GM12878 (cell line): ENCODE data around the gene CSMD2. TPM values are rescaled to one million over a fixed set of nuclear protein-coding genes. Genes with fewer than 3 reads are reported as not detected.

Experiments used
- ATAC-seq: fragments of 200-7000 bp; cut with Tn5 transposase; 3 replicates; pipeline ENCODE4 v1.9.1; 2020; ENCODE audit warnings: mild to moderate bottlenecking, moderate library complexity
- BruUV-seq: library from RNA; stranded (reverse); fragments of 400-500 nt; replicated peaks from 2 replicates; lab custom pipeline; 2021; lab: Mats Ljungman, UMichigan
- CTCF ChIA-PET: fragments of 300-600 bp; sonication (Branson Sonifier 250); formaldehyde crosslinking; extraction: SDS; loops from one replicate; lab custom pipeline; 2021; ENCODE audit warnings: inconsistent platforms; lab: Yijun Ruan, JAX
- POLR2A ChIA-PET: fragments of 350-600 bp; formaldehyde crosslinking; extraction: SDS; loops from one replicate; lab custom pipeline; 2021; ENCODE audit warnings: inconsistent platforms; lab: Charles Lee
- RAD21 ChIA-PET: fragments of 300-600 bp; sonication (Branson Sonifier 250); formaldehyde crosslinking; loops from one replicate; lab custom pipeline; 2023; ENCODE audit warnings: antibody characterized with exemption; ENCODE audit not compliant: unreplicated experiment; lab: Charles Lee
- SMC1A ChIA-PET: fragments of 300-600 bp; sonication (Branson Sonifier 250); formaldehyde crosslinking; loops from one replicate; lab custom pipeline; 2023; ENCODE audit not compliant: unreplicated experiment, uncharacterized antibody; lab: Charles Lee
- DNase-seq: peaks from one replicate; pipeline ENCODE4 v3.0.0-alpha.2; 2011; ENCODE audit warnings: low read depth, low spot score
- FAIRE-seq: peaks from 3 replicates; lab custom pipeline; 2011; peaks lifted over from hg19 to GRCh38; lab: Jason Lieb, UNC
- H2AFZ ChIP-seq: 2 replicates; pipeline ENCODE4 v1.6.0; 2011; ENCODE audit warnings: low read depth, low read length, control low read depth; ENCODE audit not compliant: control insufficient read depth
- H3K27ac ChIP-seq: 2 replicates; pipeline ENCODE4 v1.5.1; 2011; ENCODE audit warnings: control low read depth; ENCODE audit not compliant: control insufficient read depth, insufficient read depth
- H3K27me3 ChIP-seq, 2 experiments: replicated peaks in 1 of 2; 2 replicates each; pipeline versions ENCODE4 v1.6.0 to v1.6.1; 2011; ENCODE audit warnings: low read length in 1 of 2; ENCODE audit not compliant: control insufficient read depth in 2 of 2, insufficient read depth in 2 of 2
- H3K36me3 ChIP-seq, 2 experiments: 2 replicates each; pipeline ENCODE4 v1.5.1; 2011; ENCODE audit warnings: low read length in 1 of 2; ENCODE audit not compliant: control insufficient read depth in 2 of 2, insufficient read depth in 2 of 2
- H3K4me1 ChIP-seq: 2 replicates; pipeline ENCODE4 v1.6.1; 2011; ENCODE audit warnings: mild to moderate bottlenecking, low read length, moderate library complexity, mixed read lengths; ENCODE audit not compliant: control insufficient read depth, insufficient read depth
- H3K4me2 ChIP-seq: 2 replicates; pipeline ENCODE4 v1.6.0; 2011; ENCODE audit warnings: control low read depth; ENCODE audit not compliant: control insufficient read depth, insufficient read depth
- H3K4me3 ChIP-seq: fragments of 200-600 bp; sonication (generic); 2 replicates; pipeline ENCODE4 v1.5.1; 2016
- H3K79me2 ChIP-seq: 2 replicates; pipeline ENCODE4 v1.6.0; 2011; ENCODE audit warnings: low read length; ENCODE audit not compliant: control insufficient read depth, insufficient read depth
- H3K9ac ChIP-seq: 2 replicates; pipeline ENCODE4 v1.8.0; 2011; ENCODE audit warnings: low read length, control low read depth, mixed read lengths; ENCODE audit not compliant: control insufficient read depth, insufficient read depth
- H3K9me3 ChIP-seq: replicated peaks from 3 replicates; pipeline ENCODE4 v1.5.1; 2011; ENCODE audit warnings: mild to moderate bottlenecking, low read length; ENCODE audit not compliant: control insufficient read depth, insufficient read depth
- H4K20me1 ChIP-seq: 2 replicates; pipeline ENCODE4 v1.6.0; 2011; ENCODE audit not compliant: control insufficient read depth, insufficient read depth
- ATF3 ChIP-seq: IDR thresholded peaks from 2 replicates; pipeline ENCODE4 v1.6.1; 2011; ENCODE audit warnings: low read depth, mild to moderate bottlenecking, low read length, moderate library complexity, borderline replicate concordance; ENCODE audit errors: extremely low read depth
- BCL3 ChIP-seq: IDR thresholded peaks from 2 replicates; pipeline ENCODE4 v1.6.1; 2011; ENCODE audit warnings: borderline replicate concordance, low read depth, mild to moderate bottlenecking, moderate library complexity, low read length; ENCODE audit not compliant: insufficient read depth, poor library complexity, severe bottlenecking
- BMI1 ChIP-seq: fragments of 450-650 bp; IDR thresholded peaks from 2 replicates; pipeline ENCODE4 v1.6.1; 2016; ENCODE audit warnings: mild to moderate bottlenecking, moderate library complexity, borderline replicate concordance
- EED ChIP-seq: sonication (generic); IDR thresholded peaks from 2 replicates; pipeline ENCODE4 v1.6.1; 2016; ENCODE audit warnings: antibody characterized with exemption, low read depth
- ETV6 ChIP-seq, 2 experiments: fragments of 450-650 bp in 1 of 2; IDR thresholded peaks in 1 of 2; conservative IDR thresholded peaks in 1 of 2; 2 replicates each; pipeline ENCODE4 v1.6.1; 2014; ENCODE audit warnings: antibody characterized with exemption in 1 of 2, borderline replicate concordance in 1 of 2, low read depth in 1 of 2, mild to moderate bottlenecking in 1 of 2, moderate library complexity in 1 of 2
- JUNB ChIP-seq: IDR thresholded peaks from 2 replicates; pipeline ENCODE4 v1.6.1; 2016; ENCODE audit warnings: antibody characterized with exemption, mild to moderate bottlenecking
- MEF2A ChIP-seq: IDR thresholded peaks from 2 replicates; pipeline ENCODE4 v1.6.1; 2011; ENCODE audit warnings: low read depth, mild to moderate bottlenecking, low read length, moderate library complexity; ENCODE audit not compliant: insufficient read depth
- MYC ChIP-seq: IDR thresholded peaks from 2 replicates; pipeline ENCODE4 v1.6.1; 2011; ENCODE audit warnings: mild to moderate bottlenecking, low read length, moderate library complexity, inconsistent platforms; ENCODE audit not compliant: insufficient read depth, insufficient replicate concordance, insufficient read length, severe bottlenecking
- NFYA ChIP-seq: IDR thresholded peaks from 2 replicates; pipeline ENCODE4 v1.6.1; 2011; ENCODE audit warnings: low read depth, mild to moderate bottlenecking, low read length, improper control_type of control experiment, borderline replicate concordance
- NFYB ChIP-seq: IDR thresholded peaks from 2 replicates; pipeline ENCODE4 v1.6.1; 2011; ENCODE audit warnings: low read depth, mild to moderate bottlenecking, low read length, improper control_type of control experiment, moderate library complexity; ENCODE audit not compliant: insufficient read depth
- PKNOX1 ChIP-seq: fragments of 450-650 bp; IDR thresholded peaks from 2 replicates; pipeline ENCODE4 v1.6.1; 2016; ENCODE audit warnings: mild to moderate bottlenecking
- SMAD5 ChIP-seq: IDR thresholded peaks from 2 replicates; pipeline ENCODE4 v1.6.1; 2016; ENCODE audit warnings: antibody characterized with exemption, low read depth
- TAF1 ChIP-seq: IDR thresholded peaks from 2 replicates; pipeline ENCODE4 v1.6.1; 2011; ENCODE audit warnings: mild to moderate bottlenecking, low read depth, low read length, borderline replicate concordance
- TARDBP ChIP-seq: IDR thresholded peaks from 2 replicates; pipeline ENCODE4 v1.6.1; 2016; ENCODE audit warnings: borderline replicate concordance
- YY1 ChIP-seq: IDR thresholded peaks from 2 replicates; pipeline ENCODE4 v1.6.1; 2011; ENCODE audit warnings: low read depth, mild to moderate bottlenecking, low read length
- ZNF24 ChIP-seq: fragments of 450-650 bp; IDR thresholded peaks from 2 replicates; pipeline ENCODE4 v1.6.1; 2017; ENCODE audit warnings: antibody characterized with exemption, mild to moderate bottlenecking
- WGBS: methylation state at CpG from one replicate; pipeline ENCODE4 v1.1.6; 2016; ENCODE audit warnings: low lambda C conversion rate; ENCODE audit not compliant: insufficient replicate concordance, insufficient coverage; ENCODE audit errors: missing lambda C conversion rate; 5-methylcytosine and 5-hydroxymethylcytosine counted together
- in situ Hi-C: fragments of 300-500 bp; cut with MboI; formaldehyde crosslinking; loops from 9 replicates; pipeline ENCODE4 v1.14.3; 2018; ENCODE audit warnings: mixed read lengths
- intact Hi-C: fragments of 100-400 bp; cut with micrococcal nuclease; formaldehyde crosslinking; loops from one replicate; pipeline ENCODE4 v1.14.2; 2022; ENCODE audit not compliant: unreplicated experiment
- polyA plus RNA-seq, 11 experiments: library from polyadenylated mRNA; depleted of rRNA in 4 of 11; unstranded in 6 of 11; stranded (reverse) in 5 of 11; fragments of >200 nt; fragmentation: Nextera tagmentation in 4 of 11; fragmentation: Illumina TruSeq in 1 of 11; extraction: Ambion mirVana in 4 of 11; extraction: Trizol in 1 of 11; gene quantifications; 1 replicate in 1 of 11; 2 replicates in 10 of 11; pipeline versions ENCODE4 v1.2.1 to v1.2.3, GENCODE V29; 2011 to 2016; ENCODE audit warnings: inconsistent platforms in 2 of 11, missing spikeins in 2 of 11, low read depth in 1 of 11
- total RNA-seq, 4 experiments: library from RNA; depleted of rRNA in 3 of 4; stranded (reverse); fragments of >200 nt in 3 of 4; fragmentation: Illumina TruSeq in 1 of 4; extraction: Trizol in 1 of 4; gene quantifications; 2 replicates each; pipeline versions ENCODE4 v1.2.1 to v1.2.3, GENCODE V29; 2013 to 2021

The CSMD2 gene
- total and polyA plus RNA-seq, 10 of the 15 experiments (the other 5 are each of a cell fraction or from before 2014, with no cell fraction given): under 0.01 TPM; not detected in 9

GRCh38 chr1:33503506-33503905, 661.5 kb downstream of the CSMD2 start:
- CTCF ChIA-PET: no interaction called here

More at GRCh38 chr1:33503506-33503905, 661.5 kb downstream of the CSMD2 start:
- in situ Hi-C loops: no loop called here
- Histone ChIP-seq H3K36me3 (no peaks in the 10 kb centered on the region), H2AFZ (no peak overlapping the region), H3K79me2 (no peaks in the 10 kb centered on the region), H3K9me3 (no peaks in the 10 kb centered on the region; the same call in 2 of the 3 replicates), H3K9ac (no peak overlapping the region), H3K27ac (no peak overlapping the region), H3K4me2 (no peak overlapping the region), H3K4me3 (no peak overlapping the region), H3K4me1 (no peaks in the 10 kb centered on the region), H3K27me3 (no peaks in the 10 kb centered on the region), H4K20me1 (no peaks in the 10 kb centered on the region)
- FAIRE-seq (no peak), DNase-seq (no peak), ATAC-seq (no peak)
- no peak for TF ChIP-seq NFYA
- TF ChIP-seq ETV6 (conservative IDR thresholded peaks at IDR 0.05 in 1 of 2, IDR thresholded peaks at IDR 0.05 in 1 of 2; ENCODE audit: borderline replicate concordance in 1 of 2, low read depth in 1 of 2): no peak
- TF ChIP-seq NFYB: no peak
- no peak for TF ChIP-seq EED
- TF ChIP-seq BMI1: no peak
- TF ChIP-seq TARDBP: no peak
- no peak for TF ChIP-seq TAF1
- TF ChIP-seq SMAD5: no peak
- no peak for TF ChIP-seq PKNOX1
- TF ChIP-seq MYC: no peak
- TF ChIP-seq ZNF24: no peak
- TF ChIP-seq YY1: no peak
- TF ChIP-seq BCL3: no peak
- TF ChIP-seq JUNB: no peak
- no peak for TF ChIP-seq ATF3
- TF ChIP-seq MEF2A: no peak
- POLR2A ChIA-PET: no interaction called here
- RAD21 ChIA-PET: no interaction called here
- intact Hi-C loops: no loop called here
- SMC1A ChIA-PET: no interaction called here
- no TSS peak for BruUV-seq
- 5% methylated on average over 1 of the region's 1 CpG for WGBS
